Activated naive CD4-positive, alpha-beta T cell treated with anti-CD3 and anti-CD28 coated beads, Interleukin-2, amount 50 U/mL, for 72 hours (primary cell): Measurements from ENCODE around the gene ZNF486. TPM values are rescaled to one million over a fixed set of nuclear protein-coding genes. Genes with fewer than 3 reads are reported as not detected.
"Not testable (repeated sequence)": the region's sequence is repeated elsewhere in the genome, so short reads cannot be mapped to it uniquely, and the experiment has no call there.

Source experiments
- ATAC-seq, 2 donors: fragments of 150-1000 bp; cut with Tn5 transposase; 2 replicates each; pipeline ENCODE4 v1.10.0; 2021; ENCODE audit warnings: mild to moderate bottlenecking in 2 of 2, moderate library complexity in 2 of 2
- DNase-seq, 2 donors: peaks; one replicate each; pipeline ENCODE4 v3.0.0; 2021 to 2022; ENCODE audit warnings: low spot score in 2 of 2
- H3K27ac Mint-ChIP-seq, 2 donors: one replicate each; pipeline ENCODE4 v1.8.0; 2022; ENCODE audit warnings: mild to moderate bottlenecking in 2 of 2, mixed read lengths in 2 of 2
- H3K36me3 Mint-ChIP-seq, 2 donors: one replicate each; pipeline ENCODE4 v1.8.0; 2022; ENCODE audit warnings: mixed read lengths in 2 of 2
- H3K9me3 Mint-ChIP-seq, 2 donors: one replicate each; pipeline ENCODE4 v1.8.0; 2022; ENCODE audit warnings: mixed read lengths in 2 of 2
- total RNA-seq, 2 donors: library from RNA; stranded (reverse); gene quantifications; one replicate each; pipeline ENCODE4 v1.2.3, GENCODE V29; 2022

ZNF486 gene
- 10 to 100 TPM; 11.4 to 13.4 TPM for total RNA-seq

DNA sequence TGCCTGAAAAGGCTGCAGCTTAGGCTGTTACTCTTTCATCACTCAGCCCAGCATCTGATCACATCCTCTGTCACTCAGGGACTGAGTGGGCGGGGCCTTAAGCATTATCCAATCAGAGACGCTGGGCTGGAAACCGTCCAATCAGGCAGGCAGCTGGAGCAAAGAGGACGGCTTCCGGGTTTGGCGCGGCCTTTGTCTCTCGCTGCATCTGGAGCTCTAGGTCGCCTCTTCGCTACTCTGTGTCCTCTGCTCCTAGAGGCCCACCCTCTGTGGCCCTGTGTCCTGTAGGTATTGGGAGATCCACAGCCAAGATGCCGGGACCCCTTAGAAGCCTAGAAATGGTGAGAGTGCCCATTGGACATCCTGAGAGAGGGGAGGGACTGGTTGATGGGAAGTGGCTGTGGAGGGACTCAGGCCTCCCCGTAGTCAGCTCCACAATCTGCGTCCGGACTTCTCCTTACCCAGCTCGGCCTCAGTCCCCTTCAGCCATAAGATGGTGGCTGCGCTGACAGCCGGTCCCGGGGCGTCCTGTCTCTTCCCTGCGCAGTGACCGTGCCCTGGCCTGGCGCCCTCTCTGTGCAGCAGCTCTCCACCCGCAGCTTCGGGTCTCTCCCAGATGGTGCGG is at the start of gene ZNF486:
Gene ZNF486 (plus strand): TSS at position 195 of the 625 bp plus-strand sequence. CDS start 117 bp downstream, at position 312.
- Mint-ChIP-seq H3K27ac (peak within 1 kb of the TSS; percentile 90 to 96), H3K9me3 (peaks cover 27 to 37% of the 10 kb centered on the region in 2 donors), H3K36me3 (peaks cover 47 to 75% of the 10 kb centered on the region in 2 donors)
- ATAC-seq: peak; percentile 97 to 98
- peak; percentile 86 to 95 for DNase-seq

DNA sequence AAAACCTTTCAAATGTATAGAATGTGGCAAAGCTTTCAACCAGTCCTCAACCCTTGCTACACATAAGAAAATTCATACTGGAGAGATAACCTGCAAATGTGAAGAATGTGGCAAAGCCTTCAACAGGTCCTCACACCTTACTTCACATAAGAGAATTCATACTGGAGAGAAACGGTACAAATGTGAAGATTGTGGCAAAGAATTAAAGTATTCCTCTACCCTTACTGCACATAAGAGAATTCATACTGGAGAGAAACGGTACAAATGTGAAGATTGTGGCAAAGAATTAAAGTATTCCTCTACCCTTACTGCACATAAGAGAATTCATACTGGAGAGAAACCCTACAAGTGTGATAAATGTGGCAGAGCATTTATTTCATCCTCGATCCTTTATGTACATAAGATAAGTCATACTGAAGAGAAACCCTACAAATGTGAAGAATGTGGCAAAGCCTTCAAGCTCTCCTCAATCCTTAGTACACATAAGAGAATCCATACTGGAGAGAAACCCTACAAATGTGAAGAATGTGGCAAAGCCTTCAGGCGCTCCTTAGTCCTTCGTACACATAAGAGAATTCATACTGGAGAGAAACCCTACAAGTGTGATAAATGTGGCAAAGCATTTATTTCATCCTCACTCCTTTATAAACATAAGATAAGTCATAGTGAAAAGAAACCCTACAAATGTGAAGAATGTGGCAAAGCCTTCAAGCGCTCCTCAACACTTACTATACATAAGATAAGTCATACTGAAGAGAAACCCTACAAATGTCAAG is 48.8 kb upstream of the ZNF486 start:
- not testable (repeated sequence) for ATAC-seq, H3K27ac Mint-ChIP-seq, DNase-seq
- Mint-ChIP-seq H3K36me3 (peaks cover 52 to 76% of the 10 kb centered on the region in 2 donors), H3K9me3 (peaks cover 29 to 33% of the 10 kb centered on the region in 2 donors)

GRCh38 chr19:20124879-20125278 is 42.1 kb upstream of the ZNF486 start:
- peaks cover 63 to 69% of the 10 kb centered on the region in 2 donors for H3K36me3 Mint-ChIP-seq
- ATAC-seq (no peak), DNase-seq (no peak)
- H3K27ac Mint-ChIP-seq: no peak overlapping the region
- H3K9me3 Mint-ChIP-seq: peaks cover 27 to 31% of the 10 kb centered on the region in 2 donors

DNA sequence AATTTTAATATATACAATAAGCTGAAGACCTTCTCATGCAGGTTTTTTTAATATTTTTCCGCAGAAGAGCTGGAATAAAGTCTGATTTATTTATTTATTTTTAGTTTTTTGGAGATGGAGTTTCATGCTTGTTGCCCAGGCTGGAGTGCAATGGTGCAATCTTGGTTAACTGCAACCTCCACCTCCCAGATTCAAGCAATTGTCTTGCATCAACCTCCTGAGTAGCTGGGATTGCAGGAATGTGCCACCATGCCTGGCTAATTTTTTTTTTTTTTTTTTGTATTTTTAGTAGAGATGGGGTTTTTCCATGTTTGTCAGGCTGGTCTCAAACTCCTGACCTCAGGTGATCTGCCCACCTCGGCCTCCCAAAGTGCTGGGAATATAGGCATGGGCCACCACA is 34.1 kb upstream of the ZNF486 start:
- not testable (repeated sequence) for ATAC-seq, DNase-seq

DNA sequence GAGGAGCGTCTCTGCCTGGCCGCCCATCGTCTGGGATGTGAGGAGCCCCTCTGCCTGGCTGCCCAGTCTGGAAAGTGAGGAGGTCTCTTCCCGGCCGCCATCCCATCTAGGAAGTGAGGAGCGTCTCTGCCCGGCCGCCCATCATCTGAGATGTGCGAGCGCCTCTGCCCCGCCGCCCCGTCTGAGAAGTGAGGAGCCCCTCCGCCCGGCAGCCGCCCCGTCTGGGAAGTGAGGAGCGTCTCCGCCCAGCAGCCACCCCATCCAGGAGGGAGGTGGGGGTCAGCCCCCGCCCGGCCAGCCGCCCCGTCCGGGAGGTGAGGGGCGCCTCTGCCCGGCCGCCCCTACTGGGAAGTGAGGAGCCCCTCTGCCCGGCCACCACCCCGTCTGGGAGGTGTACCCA is 29.3 kb upstream of the ZNF486 start:
- not testable (repeated sequence) for H3K27ac Mint-ChIP-seq, ATAC-seq, DNase-seq
- Mint-ChIP-seq H3K9me3 (peaks cover 26 to 29% of the 10 kb centered on the region in 2 donors), H3K36me3 (peaks cover 25 to 32% of the 10 kb centered on the region in 2 donors)

More for the DNA sequence above, 34.1 kb upstream of the ZNF486 start:
- not testable (repeated sequence) for H3K27ac Mint-ChIP-seq
- H3K36me3 Mint-ChIP-seq: peaks cover 30 to 43% of the 10 kb centered on the region in 2 donors
- peaks cover 17 to 18% of the 10 kb centered on the region in 2 donors for H3K9me3 Mint-ChIP-seq

- no peak for DNase-seq
- H3K9me3 Mint-ChIP-seq: peaks cover 0 to 10% of the 10 kb centered on the region in 2 donors
- ATAC-seq: no peak
- H3K36me3 Mint-ChIP-seq: peaks cover 4 to 13% of the 10 kb centered on the region in 2 donors
- H3K27ac Mint-ChIP-seq: no peak overlapping the region
These were observed 15.3 kb upstream of the ZNF486 start for GRCh38 chr19:20151617-20152145.

GRCh38 chr19:20152506-20152905 is 14.5 kb upstream of the ZNF486 start:
- peaks cover 4 to 13% of the 10 kb centered on the region in 2 donors for H3K36me3 Mint-ChIP-seq
- H3K9me3 Mint-ChIP-seq, DNase-seq, H3K27ac Mint-ChIP-seq, ATAC-seq: not testable (repeated sequence)

- Mint-ChIP-seq H3K9me3 (peaks cover 0 to 12% of the 10 kb centered on the region in 2 donors), H3K36me3 (peaks cover 4 to 13% of the 10 kb centered on the region in 2 donors), H3K27ac (no peak overlapping the region)
- DNase-seq (no peak), ATAC-seq (no peak)
These were observed 13.7 kb upstream of the ZNF486 start for GRCh38 chr19:20153281-20153680.

DNA sequence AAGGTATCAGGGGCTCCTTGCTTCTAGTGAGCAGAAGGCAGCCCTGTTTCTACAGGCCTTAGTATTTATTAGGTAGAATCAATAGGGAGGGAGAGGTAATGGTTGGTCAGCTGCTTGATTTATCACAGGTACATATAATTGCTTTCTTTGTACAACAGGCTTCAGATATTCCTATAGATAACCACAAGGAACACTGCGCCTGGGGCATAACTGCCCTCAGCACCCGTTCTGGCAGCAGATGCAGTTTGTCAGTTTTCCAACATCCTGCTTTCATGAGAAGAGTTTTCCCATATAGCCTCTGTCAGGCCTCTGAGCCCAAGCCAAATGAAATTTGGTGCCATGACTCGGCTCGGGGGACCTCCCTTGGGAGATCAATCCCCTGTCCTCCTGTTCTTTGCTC is 12.4 kb upstream of the ZNF486 start:
- peaks cover 4 to 20% of the 10 kb centered on the region in 2 donors for H3K36me3 Mint-ChIP-seq
- peaks cover 7 to 26% of the 10 kb centered on the region in 2 donors for H3K9me3 Mint-ChIP-seq
- no peak overlapping the region for H3K27ac Mint-ChIP-seq
- ATAC-seq (no peak), DNase-seq (no peak)

DNA sequence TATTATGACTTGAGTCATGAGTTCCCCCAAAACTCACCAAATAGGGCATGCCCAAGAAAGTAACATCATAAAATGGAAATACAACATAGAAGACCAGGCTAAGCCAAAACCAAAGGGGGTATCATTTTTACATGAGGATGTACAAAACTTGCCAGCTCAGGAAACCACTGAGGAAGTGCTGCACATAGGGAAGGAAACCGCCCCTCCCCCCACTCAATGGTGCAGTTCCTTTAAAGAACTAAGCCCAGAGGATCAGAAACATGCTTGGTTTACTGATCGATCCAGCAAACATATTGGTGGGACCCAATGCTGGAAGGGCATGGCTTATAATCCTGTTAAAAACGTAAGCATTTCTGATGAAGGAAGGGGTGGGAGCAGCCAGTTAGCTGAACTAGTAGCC is 4.2 kb upstream of the ZNF486 start:
- ATAC-seq: no peak
- Mint-ChIP-seq H3K27ac (no peak overlapping the region), H3K9me3 (peaks cover 29 to 39% of the 10 kb centered on the region in 2 donors), H3K36me3 (peaks cover 21 to 60% of the 10 kb centered on the region in 2 donors)
- DNase-seq: no peak

GRCh38 chr19:20164456-20164855 is 2.6 kb upstream of the ZNF486 start:
- peaks cover 24% of the 10 kb centered on the region in 2 donors for H3K9me3 Mint-ChIP-seq
- no peak overlapping the region for H3K27ac Mint-ChIP-seq
- no peak for ATAC-seq
- no peak for DNase-seq
- H3K36me3 Mint-ChIP-seq: peaks cover 26 to 62% of the 10 kb centered on the region in 2 donors

GRCh38 chr19:20165971-20166592 is 932 bp upstream of the ZNF486 start:
- DNase-seq: no peak
- Mint-ChIP-seq H3K36me3 (peaks cover 36 to 73% of the 10 kb centered on the region in 2 donors), H3K9me3 (peaks cover 22 to 28% of the 10 kb centered on the region in 2 donors), H3K27ac (no peak overlapping the region)
- ATAC-seq: no peak

DNA sequence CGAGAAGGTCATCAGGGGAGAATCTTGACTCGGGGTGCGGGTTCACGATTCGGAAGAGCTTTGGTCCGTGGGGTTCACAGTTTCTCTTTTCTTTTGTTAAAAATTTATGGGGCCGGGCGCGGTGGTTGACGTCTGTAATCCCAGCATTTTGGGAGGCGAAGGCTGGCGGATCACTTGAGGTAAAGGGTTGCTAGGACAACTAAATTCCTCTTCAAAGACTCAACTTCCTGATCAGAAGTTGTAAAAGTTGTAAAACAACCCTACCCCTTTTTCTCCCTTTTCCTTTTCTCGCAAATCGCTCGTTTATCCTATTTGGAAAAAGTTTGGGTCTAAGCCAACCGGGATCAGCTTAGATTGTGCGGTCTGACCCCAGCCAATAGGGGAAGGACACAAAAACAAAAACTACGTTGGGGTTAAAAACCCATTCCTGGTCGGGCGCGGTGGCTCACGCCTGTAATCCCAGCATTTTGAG is 673 bp downstream of the ZNF486 start:
- H3K36me3 Mint-ChIP-seq: peaks cover 50 to 73% of the 10 kb centered on the region in 2 donors
- peak overlapping the region; percentile 90 to 96 for H3K27ac Mint-ChIP-seq
- H3K9me3 Mint-ChIP-seq: peaks cover 21 to 32% of the 10 kb centered on the region in 2 donors
- ATAC-seq (no peak), DNase-seq (no peak)

- no peak for DNase-seq
- Mint-ChIP-seq H3K27ac (no peak overlapping the region), H3K9me3 (peaks cover 8 to 24% of the 10 kb centered on the region in 2 donors), H3K36me3 (peaks cover 53 to 70% of the 10 kb centered on the region in 2 donors)
- ATAC-seq: no peak
These were observed 4.3 kb downstream of the ZNF486 start for GRCh38 chr19:20171285-20171684.

DNA sequence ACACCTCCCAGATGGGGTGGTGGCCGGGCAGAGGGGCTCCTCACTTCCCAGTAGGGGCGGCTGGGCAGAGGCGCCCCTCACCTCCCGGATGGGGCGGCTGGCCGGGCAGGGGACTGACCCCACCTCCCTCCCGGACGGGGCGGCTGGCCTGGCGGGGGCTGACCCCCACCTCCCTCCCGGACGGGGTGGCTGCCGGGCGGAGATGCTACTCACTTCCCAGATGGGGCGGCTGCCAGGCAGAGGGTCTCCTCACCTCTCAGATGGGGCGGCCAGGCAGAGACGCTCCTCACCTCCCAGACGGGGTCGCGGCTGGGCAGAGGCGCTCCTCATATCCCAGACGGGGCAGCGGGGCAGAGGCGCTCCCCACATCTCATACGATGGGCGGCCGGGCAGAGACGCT is 8.8 kb downstream of the ZNF486 start:
- peaks cover 57 to 74% of the 10 kb centered on the region in 2 donors for H3K36me3 Mint-ChIP-seq
- H3K27ac Mint-ChIP-seq, ATAC-seq, DNase-seq: not testable (repeated sequence)
- H3K9me3 Mint-ChIP-seq: peaks cover 8 to 28% of the 10 kb centered on the region in 2 donors

- ATAC-seq, H3K27ac Mint-ChIP-seq, DNase-seq, H3K9me3 Mint-ChIP-seq: not testable (repeated sequence)
- H3K36me3 Mint-ChIP-seq: peaks cover 27 to 47% of the 10 kb centered on the region in 2 donors
These were observed 12.9 kb downstream of the ZNF486 start for GRCh38 chr19:20179956-20180355.
